ENCODE measurements around the gene ZBTB20.

The ZBTB20 gene

DNA sequence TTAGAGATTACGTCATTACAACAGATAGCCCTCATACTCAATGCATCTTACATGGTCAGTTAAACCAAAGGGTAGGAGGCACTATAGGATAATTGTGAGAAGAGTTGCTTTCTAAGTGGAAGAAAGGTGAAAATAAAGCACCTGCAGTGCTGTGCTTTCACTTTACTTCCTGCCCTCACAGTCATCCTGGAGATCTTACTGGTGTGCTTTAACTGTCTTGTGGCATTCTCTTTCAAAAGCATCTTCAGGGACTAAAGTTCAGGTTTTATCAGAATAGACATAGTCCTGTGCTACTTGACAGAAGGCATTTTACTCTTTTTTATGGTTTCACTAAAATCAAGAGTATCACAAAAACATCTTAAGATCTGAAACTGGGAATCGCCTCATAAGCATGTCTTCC is 286.6 kb downstream of the ZBTB20 start:
- H3K4me3 ChIP-seq (replicated peaks; ENCODE audit: insufficient read depth, low read length): no peak overlapping the region
- no peak overlapping the region for H3K27ac ChIP-seq (replicated peaks)
- DNase-seq (ENCODE audit: low read depth in 1 of 2, low spot score in 1 of 2): no peak
- no peaks in the 10 kb centered on the region for H3K27me3 ChIP-seq (ENCODE audit: insufficient read depth, poor library complexity, severe bottlenecking)
- TF ChIP-seq POLR2AphosphoS5 (IDR thresholded peaks at IDR 0.05; ENCODE audit: low read depth) (no peak), SPI1 (IDR thresholded peaks at IDR 0.05; ENCODE audit: borderline replicate concordance, low read depth) (no peak), CTCF (IDR thresholded peaks at IDR 0.05; ENCODE audit: insufficient read depth, low read length) (no peak), GABPA (IDR thresholded peaks at IDR 0.05; ENCODE audit: low read depth) (no peak)
- TF ChIP-seq, protein P1, sequence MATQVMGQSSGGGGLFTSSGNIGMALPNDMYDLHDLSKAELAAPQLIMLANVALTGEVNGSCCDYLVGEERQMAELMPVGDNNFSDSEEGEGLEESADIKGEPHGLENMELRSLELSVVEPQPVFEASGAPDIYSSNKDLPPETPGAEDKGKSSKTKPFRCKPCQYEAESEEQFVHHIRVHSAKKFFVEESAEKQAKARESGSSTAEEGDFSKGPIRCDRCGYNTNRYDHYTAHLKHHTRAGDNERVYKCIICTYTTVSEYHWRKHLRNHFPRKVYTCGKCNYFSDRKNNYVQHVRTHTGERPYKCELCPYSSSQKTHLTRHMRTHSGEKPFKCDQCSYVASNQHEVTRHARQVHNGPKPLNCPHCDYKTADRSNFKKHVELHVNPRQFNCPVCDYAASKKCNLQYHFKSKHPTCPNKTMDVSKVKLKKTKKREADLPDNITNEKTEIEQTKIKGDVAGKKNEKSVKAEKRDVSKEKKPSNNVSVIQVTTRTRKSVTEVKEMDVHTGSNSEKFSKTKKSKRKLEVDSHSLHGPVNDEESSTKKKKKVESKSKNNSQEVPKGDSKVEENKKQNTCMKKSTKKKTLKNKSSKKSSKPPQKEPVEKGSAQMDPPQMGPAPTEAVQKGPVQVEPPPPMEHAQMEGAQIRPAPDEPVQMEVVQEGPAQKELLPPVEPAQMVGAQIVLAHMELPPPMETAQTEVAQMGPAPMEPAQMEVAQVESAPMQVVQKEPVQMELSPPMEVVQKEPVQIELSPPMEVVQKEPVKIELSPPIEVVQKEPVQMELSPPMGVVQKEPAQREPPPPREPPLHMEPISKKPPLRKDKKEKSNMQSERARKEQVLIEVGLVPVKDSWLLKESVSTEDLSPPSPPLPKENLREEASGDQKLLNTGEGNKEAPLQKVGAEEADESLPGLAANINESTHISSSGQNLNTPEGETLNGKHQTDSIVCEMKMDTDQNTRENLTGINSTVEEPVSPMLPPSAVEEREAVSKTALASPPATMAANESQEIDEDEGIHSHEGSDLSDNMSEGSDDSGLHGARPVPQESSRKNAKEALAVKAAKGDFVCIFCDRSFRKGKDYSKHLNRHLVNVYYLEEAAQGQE (IDR thresholded peaks at IDR 0.05; ENCODE audit: insufficient replicate concordance, low read depth): no peak

DNA sequence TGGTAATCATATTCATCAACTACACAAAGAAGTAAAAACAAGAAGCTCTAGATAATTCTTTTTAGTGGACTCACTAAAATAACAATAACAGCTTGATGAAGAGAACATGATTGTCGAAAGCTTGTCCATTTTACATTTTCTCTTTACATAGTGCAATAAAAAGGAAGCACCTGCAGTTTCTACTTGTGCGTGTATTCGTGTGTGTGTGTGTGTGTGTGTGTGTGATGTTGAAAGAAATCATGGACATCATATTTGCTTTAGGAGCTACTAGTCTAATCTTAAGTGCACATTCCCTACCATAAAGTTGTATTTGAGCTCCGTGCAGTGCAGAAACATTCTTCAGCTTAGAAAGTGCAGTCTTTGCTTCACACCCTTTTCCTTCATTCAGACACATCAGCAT is 288.8 kb downstream of the ZBTB20 start:
- TF ChIP-seq, protein P1 (IDR thresholded peaks at IDR 0.05; ENCODE audit: insufficient replicate concordance, low read depth): no peak
- TF ChIP-seq SPI1 (IDR thresholded peaks at IDR 0.05; ENCODE audit: borderline replicate concordance, low read depth): no peak
- no peak for TF ChIP-seq CTCF (IDR thresholded peaks at IDR 0.05; ENCODE audit: insufficient read depth, low read length)
- TF ChIP-seq GABPA (IDR thresholded peaks at IDR 0.05; ENCODE audit: low read depth): no peak
- no peak for TF ChIP-seq POLR2AphosphoS5 (IDR thresholded peaks at IDR 0.05; ENCODE audit: low read depth)
- Histone ChIP-seq H3K4me3 (replicated peaks; ENCODE audit: insufficient read depth, low read length) (no peak overlapping the region), H3K27ac (replicated peaks) (no peak overlapping the region), H3K27me3 (ENCODE audit: insufficient read depth, poor library complexity, severe bottlenecking) (no peaks in the 10 kb centered on the region)
- DNase-seq (ENCODE audit: low read depth in 1 of 2, low spot score in 1 of 2): no peak

GRCh38 chr3:114857299-114857701 is 289.8 kb downstream of the ZBTB20 start:
- H3K27me3 ChIP-seq (ENCODE audit: insufficient read depth, poor library complexity, severe bottlenecking): no peaks in the 10 kb centered on the region
- H3K4me3 ChIP-seq (replicated peaks; ENCODE audit: insufficient read depth, low read length): no peak overlapping the region
- no peak for DNase-seq (ENCODE audit: low read depth in 1 of 2, low spot score in 1 of 2)
- TF ChIP-seq, protein P1 (IDR thresholded peaks at IDR 0.05; ENCODE audit: insufficient replicate concordance, low read depth): no peak
- TF ChIP-seq GABPA (IDR thresholded peaks at IDR 0.05; ENCODE audit: low read depth) (no peak), CTCF (IDR thresholded peaks at IDR 0.05; ENCODE audit: insufficient read depth, low read length) (no peak), SPI1 (IDR thresholded peaks at IDR 0.05; ENCODE audit: borderline replicate concordance, low read depth) (no peak), POLR2AphosphoS5 (IDR thresholded peaks at IDR 0.05; ENCODE audit: low read depth) (no peak)
- H3K27ac ChIP-seq (replicated peaks): no peak overlapping the region
